Astrocyte of the hippocampus (primary cell): ENCODE results near the gene SEPTIN8.

Source experiments
- DNase-seq: peaks from one replicate; pipeline ENCODE4 v3.0.0; 2011; ENCODE audit warnings: low read depth, low spot score

Gene SEPTIN8

GRCh38 chr5:132765311-132766019 is 11.6 kb downstream of the SEPTIN8 start:
- no peak for DNase-seq

GRCh38 chr5:132764671-132765238 is 12.3 kb downstream of the SEPTIN8 start:
- DNase-seq: no peak

- no peak for DNase-seq
Measured at GRCh38 chr5:132764051-132764450, 13.0 kb downstream of the SEPTIN8 start.

- no peak for DNase-seq
Measured at GRCh38 chr5:132763181-132764036, 13.6 kb downstream of the SEPTIN8 start.

GRCh38 chr5:132762246-132763000 is 14.6 kb downstream of the SEPTIN8 start:
- no peak for DNase-seq

- no peak for DNase-seq
Measured at GRCh38 chr5:132761321-132762240, 15.5 kb downstream of the SEPTIN8 start.

GRCh38 chr5:132760601-132761317 is 16.3 kb downstream of the SEPTIN8 start:
- DNase-seq: no peak

GRCh38 chr5:132760049-132760420 is 17.0 kb downstream of the SEPTIN8 start:
- DNase-seq: no peak

- no peak for DNase-seq
Measured at GRCh38 chr5:132759114-132760048, 17.7 kb downstream of the SEPTIN8 start.

GRCh38 chr5:132758451-132758850 is 18.6 kb downstream of the SEPTIN8 start:
- no peak for DNase-seq

GRCh38 chr5:132756542-132756941 is 20.5 kb downstream of the SEPTIN8 start:
- DNase-seq: no peak

- DNase-seq: peak; percentile 51
Measured at GRCh38 chr5:132754947-132755346, 22.1 kb downstream of the SEPTIN8 start.

GRCh38 chr5:132754111-132754510 is 22.9 kb downstream of the SEPTIN8 start:
- no peak for DNase-seq

GRCh38 chr5:132753135-132753987 is 23.7 kb downstream of the SEPTIN8 start:
- peak; percentile 40 for DNase-seq

GRCh38 chr5:132752581-132753125 is 24.4 kb downstream of the SEPTIN8 start:
- no peak for DNase-seq

GRCh38 chr5:132751971-132752580 is 25.0 kb downstream of the SEPTIN8 start:
- no peak for DNase-seq

GRCh38 chr5:132751444-132751843 is 25.6 kb downstream of the SEPTIN8 start:
- DNase-seq: no peak
